GM18870 (cell line): ENCODE data around the gene LIMS4.
"Not testable (repeated sequence)": the region's sequence is repeated elsewhere in the genome, so short reads cannot be mapped to it uniquely, and the experiment has no call there.

Experiments used
- ATAC-seq: cut with Tn5 transposase; IDR thresholded peaks from one replicate; pipeline ENCODE4 v1.9.1; 2021; ENCODE audit warnings: moderate library complexity; ENCODE audit not compliant: unreplicated experiment

LIMS4 gene

GRCh38 chr2:110450951-110451350, 21.7 kb downstream of the LIMS4 start:
- not testable (repeated sequence) for ATAC-seq

GRCh38 chr2:110449127-110449947, 23.3 kb downstream of the LIMS4 start:
- ATAC-seq, result not testable (repeated sequence)

GRCh38 chr2:110446644-110447043, 26.0 kb downstream of the LIMS4 start:
- ATAC-seq, result not testable (repeated sequence)

GRCh38 chr2:110443305-110444005, 29.2 kb downstream of the LIMS4 start:
- not testable (repeated sequence) for ATAC-seq

GRCh38 chr2:110441905-110442304, 30.7 kb downstream of the LIMS4 start:
- not testable (repeated sequence) for ATAC-seq

GRCh38 chr2:110434565-110434964, 38.1 kb downstream of the LIMS4 start:
- ATAC-seq, result not testable (repeated sequence)

GRCh38 chr2:110425725-110426124, 46.9 kb downstream of the LIMS4 start:
- ATAC-seq, result not testable (repeated sequence)

GRCh38 chr2:110424421-110424820, 48.2 kb downstream of the LIMS4 start:
- ATAC-seq, result not testable (repeated sequence)

- ATAC-seq, result not testable (repeated sequence)
Measured at GRCh38 chr2:110423574-110423962, 49.0 kb downstream of the LIMS4 start.

- not testable (repeated sequence) for ATAC-seq
Measured at GRCh38 chr2:110422852-110423573, 49.6 kb downstream of the LIMS4 start.

GRCh38 chr2:110420641-110421354, 51.8 kb downstream of the LIMS4 start:
- not testable (repeated sequence) for ATAC-seq

- ATAC-seq, result not testable (repeated sequence)
Measured at GRCh38 chr2:110407142-110407541, 65.5 kb downstream of the LIMS4 start.

- not testable (repeated sequence) for ATAC-seq
Measured at GRCh38 chr2:110404988-110405387, 67.6 kb downstream of the LIMS4 start.

- ATAC-seq, result not testable (repeated sequence)
Measured at GRCh38 chr2:110404246-110404645, 68.4 kb downstream of the LIMS4 start.

GRCh38 chr2:110401001-110401618, 71.5 kb downstream of the LIMS4 start:
- ATAC-seq, result not testable (repeated sequence)

- not testable (repeated sequence) for ATAC-seq
Measured at GRCh38 chr2:110399378-110399777, 73.2 kb downstream of the LIMS4 start.

- not testable (repeated sequence) for ATAC-seq
Measured at GRCh38 chr2:110395990-110396389, 76.6 kb downstream of the LIMS4 start.
